Stomach (tissue), 9 donors: ENCODE measurements around the gene SLC36A4. TPM values are rescaled to one million over a fixed set of nuclear protein-coding genes. Genes with fewer than 3 reads are reported as not detected.

Experiments
- DNase-seq, 2 donors: peaks; one replicate each; pipeline versions ENCODE4 v3.0.0 to v3.0.0-alpha.2; 2013 to 2019
- H3K27ac ChIP-seq, 5 donors: fragments of 200-600 bp in 4 of 5; sonication (generic) in 4 of 5; one replicate each; pipeline ENCODE4 v1.5.1; 2013 to 2019; ENCODE audit warnings: mild to moderate bottlenecking in 1 of 5, moderate library complexity in 1 of 5
- H3K27me3 ChIP-seq, 3 donors: fragments of 200-600 bp; sonication (generic); one replicate each; pipeline ENCODE4 v1.5.1; 2017 to 2019; ENCODE audit warnings: mixed run types in 1 of 3
- H3K36me3 ChIP-seq, 4 donors: fragments of 200-600 bp; sonication (generic); 1 replicate in 3 of 4; 2 replicates in 1 of 4; pipeline ENCODE4 v1.5.1; 2016 to 2019
- H3K4me1 ChIP-seq, 4 donors: fragments of 200-600 bp; sonication (generic); one replicate each; pipeline ENCODE4 v1.5.1; 2016 to 2019
- H3K4me3 ChIP-seq, 4 donors: fragments of 200-600 bp; sonication (generic) in 3 of 4; one replicate each; pipeline ENCODE4 v1.5.1; 2016 to 2019; ENCODE audit warnings: mild to moderate bottlenecking in 1 of 4
- H3K9me3 ChIP-seq, 4 donors: fragments of 200-600 bp; sonication (generic); one replicate each; pipeline ENCODE4 v1.5.1; 2016 to 2019
- CTCF ChIP-seq, 7 experiments: fragments of 450-650 bp in 4 of 7; fragments of 200-600 bp in 3 of 7; sonication (generic) in 3 of 7; IDR thresholded peaks; one replicate each; pipeline ENCODE4 v1.5.1; 2016 to 2019; ENCODE audit warnings: antibody characterized with exemption in 7 of 7, control low read depth in 2 of 7, mild to moderate bottlenecking in 1 of 7
- EP300 ChIP-seq: sonication (generic); formaldehyde crosslinking; IDR thresholded peaks from one replicate; pipeline ENCODE4 v1.6.1; 2017; ENCODE audit warnings: antibody characterized with exemption
- POLR2A ChIP-seq, 4 donors: fragments of 450-650 bp; IDR thresholded peaks; one replicate each; pipeline ENCODE4 v1.6.1; 2016; ENCODE audit warnings: antibody characterized with exemption in 4 of 4, control low read depth in 2 of 4, mild to moderate bottlenecking in 1 of 4, moderate library complexity in 1 of 4
- POLR2AphosphoS5 ChIP-seq, 3 donors: sonication (generic); formaldehyde crosslinking; IDR thresholded peaks; one replicate each; pipeline ENCODE4 v1.6.1; 2016; ENCODE audit warnings: antibody characterized with exemption in 3 of 3
- WGBS, 5 donors: extraction: QIAGEN DNeasy Blood & Tissue Kit in 3 of 5; methylation state at CpG; one replicate each; pipeline versions ENCODE4 v1.1.5 to v1.1.7; 2013 to 2018; 5-methylcytosine and 5-hydroxymethylcytosine counted together
- intact Hi-C: fragments of 100-400 bp; cut with DNase I; formaldehyde crosslinking; loops from one replicate; pipeline ENCODE4 v1.15.1; 2023; ENCODE audit warnings: low total_unique reads
- polyA plus RNA-seq, 3 donors: library from polyadenylated mRNA; stranded (reverse); fragments of 200-250 nt; gene quantifications; one replicate each; pipeline ENCODE4 v1.2.3, GENCODE V29; 2013
- total RNA-seq, 5 donors: library from RNA; depleted of rRNA; stranded (reverse); fragments of >200 nt; gene quantifications; one replicate each; pipeline versions ENCODE4 v1.1.0 to v1.2.3, GENCODE V29; 2014 to 2016
- donor health status: healthy with polysubstance abuse.
- donor health status: Bipolar disorder and iron deficiency.
- donor health status: healthy.

Gene SLC36A4
- total and polyA plus RNA-seq, 8 donors, result 0.58 to 55.9 (median 5.9) TPM

DNA sequence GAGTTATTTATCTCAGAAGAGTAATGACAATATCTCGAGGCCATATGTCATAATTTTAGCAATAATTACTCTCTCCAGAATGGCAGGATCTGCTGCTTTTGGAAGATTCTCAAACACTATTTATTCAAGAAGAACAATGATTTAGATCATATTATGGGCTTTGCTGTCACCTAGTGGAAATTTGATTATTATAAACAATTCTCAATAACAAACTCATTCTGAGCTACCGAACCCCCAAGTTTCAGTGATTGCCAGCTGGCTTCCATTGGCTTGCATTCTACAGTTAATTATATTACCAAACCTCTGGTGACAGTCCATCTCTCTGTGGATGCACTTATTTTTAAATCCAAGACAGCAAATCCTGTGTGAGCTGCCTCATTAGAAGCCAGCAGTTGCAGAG, 27.9 kb upstream of the SLC36A4 start:
- no peaks in the 10 kb centered on the region for H3K9me3 ChIP-seq
- no peaks in the 10 kb centered on the region for H3K27me3 ChIP-seq
- no peaks in the 10 kb centered on the region for H3K36me3 ChIP-seq
- no peak overlapping the region for H3K27ac ChIP-seq
- no peak overlapping the region for H3K4me3 ChIP-seq
- intact Hi-C loops, result no loop called here
- DNase-seq, result peak in 1 of 2 donors; percentile 48
- TF ChIP-seq EP300 (no peak), POLR2A (IDR thresholded peaks at IDR 0.05) (no peak), CTCF (IDR thresholded peaks at IDR 0.05) (peak in 4 of 7 experiments; percentile 23 to 49 (median 30)), POLR2AphosphoS5 (IDR thresholded peaks at IDR 0.05) (no peak)
- peaks cover 0 to 7% (median 0%) of the 10 kb centered on the region in 4 donors for H3K4me1 ChIP-seq
- 11 to 19% (median 11%) methylated on average over 2 of the region's 2 CpGs for WGBS, 5 donors

DNA sequence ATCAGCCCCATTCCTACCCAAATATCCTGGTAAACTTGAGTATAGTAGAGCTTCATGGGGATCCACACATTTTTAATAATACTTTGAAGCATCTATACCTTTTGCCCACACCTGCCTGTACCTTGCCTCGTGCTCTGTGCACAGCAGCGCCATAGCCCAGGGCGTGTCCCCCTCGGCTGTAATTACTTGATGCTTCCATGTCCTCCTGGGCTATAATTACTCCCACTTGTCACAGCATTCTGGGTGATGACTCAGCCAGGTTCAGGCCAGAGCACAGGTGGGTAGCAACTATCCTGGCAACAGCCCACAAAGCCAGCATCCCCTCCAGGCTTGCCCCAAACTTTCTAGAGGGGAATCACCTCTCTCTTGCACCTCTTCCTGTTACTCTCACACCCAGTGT, 23.7 kb upstream of the SLC36A4 start:
- Histone ChIP-seq H3K27ac (no peak overlapping the region), H3K4me1 (peaks cover 0 to 10% (median 2%) of the 10 kb centered on the region in 4 donors), H3K4me3 (no peak overlapping the region), H3K36me3 (no peaks in the 10 kb centered on the region), H3K27me3 (no peaks in the 10 kb centered on the region), H3K9me3 (no peaks in the 10 kb centered on the region)
- DNase-seq, result no peak
- TF ChIP-seq POLR2A (IDR thresholded peaks at IDR 0.05) (no peak), EP300 (no peak), POLR2AphosphoS5 (IDR thresholded peaks at IDR 0.05) (no peak)
- intact Hi-C loops, result no loop called here
- 75 to 89% (median 84%) methylated on average over 4 of the region's 4 CpGs for WGBS, 5 donors

- TF ChIP-seq EP300, result no peak
- TF ChIP-seq CTCF (IDR thresholded peaks at IDR 0.05), result no peak
- no peak for TF ChIP-seq POLR2AphosphoS5 (IDR thresholded peaks at IDR 0.05)
- no peak for TF ChIP-seq POLR2A (IDR thresholded peaks at IDR 0.05)
- H3K9me3 ChIP-seq, result no peaks in the 10 kb centered on the region
- peaks cover 0 to 16% (median 2%) of the 10 kb centered on the region in 4 donors for H3K4me1 ChIP-seq
- no peak for DNase-seq
- no peak overlapping the region for H3K27ac ChIP-seq
- no peaks in the 10 kb centered on the region for H3K27me3 ChIP-seq
- H3K36me3 ChIP-seq, result no peaks in the 10 kb centered on the region
- intact Hi-C loops, result no loop called here
- H3K4me3 ChIP-seq, result no peak overlapping the region
Measured at GRCh38 chr11:93220078-93220477, 22.3 kb upstream of the SLC36A4 start.

GRCh38 chr11:93219440-93219839, 21.6 kb upstream of the SLC36A4 start:
- Histone ChIP-seq H3K4me3 (no peak overlapping the region), H3K36me3 (no peaks in the 10 kb centered on the region), H3K27ac (no peak overlapping the region), H3K27me3 (no peaks in the 10 kb centered on the region), H3K9me3 (no peaks in the 10 kb centered on the region), H3K4me1 (peaks cover 0 to 16% (median 2%) of the 10 kb centered on the region in 4 donors)
- WGBS, 5 donors, result 75 to 92% (median 82%) methylated on average over 2 of the region's 2 CpGs
- intact Hi-C loops, result no loop called here
- TF ChIP-seq POLR2AphosphoS5 (IDR thresholded peaks at IDR 0.05) (no peak), CTCF (IDR thresholded peaks at IDR 0.05) (no peak), POLR2A (IDR thresholded peaks at IDR 0.05) (no peak), EP300 (no peak)
- DNase-seq, result no peak

GRCh38 chr11:93216511-93217101, 18.8 kb upstream of the SLC36A4 start:
- TF ChIP-seq CTCF (IDR thresholded peaks at IDR 0.05), result no peak
- peak in 1 of 3 donors; percentile 39 for TF ChIP-seq POLR2AphosphoS5 (IDR thresholded peaks at IDR 0.05)
- 15 to 38% (median 21%) methylated on average over 5 of the region's 5 CpGs for WGBS, 5 donors
- H3K4me3 ChIP-seq, result no peak overlapping the region
- no peaks in the 10 kb centered on the region for H3K36me3 ChIP-seq
- H3K9me3 ChIP-seq, result no peaks in the 10 kb centered on the region
- H3K27ac ChIP-seq, result peak overlapping the region in 2 of 5 donors; percentile 55 to 56
- H3K4me1 ChIP-seq, result peaks cover 0 to 16% (median 2%) of the 10 kb centered on the region in 4 donors
- no peaks in the 10 kb centered on the region for H3K27me3 ChIP-seq
- intact Hi-C loops, result no loop called here
- DNase-seq, result peak; percentile 45 to 62
